HUDEP-2 (cell line): ENCODE measurements around the gene NGDN.

Source experiments
- DNase-seq, 76 experiments: peaks; one replicate each; lab custom pipeline; 2025; ENCODE audit not compliant: unreplicated experiment in 76 of 76; lab: John Stamatoyannopoulos, UW

Gene NGDN

DNA sequence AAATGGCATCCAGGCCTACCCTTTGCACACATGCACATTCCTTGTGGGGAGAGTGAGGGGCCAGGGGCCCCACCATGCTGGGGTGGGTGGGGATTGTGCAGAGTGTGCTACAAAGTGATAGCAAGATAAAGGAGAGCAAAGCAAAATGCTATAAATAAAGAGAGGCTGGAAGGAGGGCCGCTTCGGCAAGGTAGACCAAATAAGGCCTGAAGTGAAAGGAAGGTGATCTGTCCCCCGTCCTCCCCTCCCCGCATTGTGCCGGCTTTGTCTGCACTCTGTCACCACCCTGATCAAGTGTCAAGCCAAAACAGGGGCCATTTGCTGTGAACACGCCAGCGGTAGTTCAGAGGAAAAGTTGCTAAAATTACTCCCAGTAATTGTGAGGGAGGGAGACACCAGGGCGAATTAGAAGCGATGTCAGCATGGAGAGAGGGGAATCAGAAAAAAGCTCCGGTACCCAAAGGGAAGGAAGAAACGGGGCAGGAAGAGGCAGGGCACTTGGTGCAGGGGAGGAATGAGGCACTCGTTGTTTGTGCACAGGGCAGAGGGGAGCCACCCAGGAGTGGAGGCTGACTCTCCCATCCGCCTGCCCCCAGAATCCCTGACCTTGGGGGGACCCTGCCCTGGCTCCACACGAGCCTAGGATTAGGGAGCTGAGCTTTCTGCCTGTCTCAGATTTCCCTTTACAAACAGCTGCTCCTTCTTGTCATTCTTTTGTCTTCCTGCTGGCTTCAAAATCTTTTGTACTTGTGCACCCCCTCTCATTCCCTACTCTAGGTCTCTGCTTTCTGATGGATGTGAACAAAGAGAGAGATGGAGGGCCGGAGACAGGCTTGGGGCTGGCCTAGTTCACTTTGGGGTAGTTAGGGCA lies 31.2 kb upstream of the NGDN start:
- no peak for DNase-seq

DNA sequence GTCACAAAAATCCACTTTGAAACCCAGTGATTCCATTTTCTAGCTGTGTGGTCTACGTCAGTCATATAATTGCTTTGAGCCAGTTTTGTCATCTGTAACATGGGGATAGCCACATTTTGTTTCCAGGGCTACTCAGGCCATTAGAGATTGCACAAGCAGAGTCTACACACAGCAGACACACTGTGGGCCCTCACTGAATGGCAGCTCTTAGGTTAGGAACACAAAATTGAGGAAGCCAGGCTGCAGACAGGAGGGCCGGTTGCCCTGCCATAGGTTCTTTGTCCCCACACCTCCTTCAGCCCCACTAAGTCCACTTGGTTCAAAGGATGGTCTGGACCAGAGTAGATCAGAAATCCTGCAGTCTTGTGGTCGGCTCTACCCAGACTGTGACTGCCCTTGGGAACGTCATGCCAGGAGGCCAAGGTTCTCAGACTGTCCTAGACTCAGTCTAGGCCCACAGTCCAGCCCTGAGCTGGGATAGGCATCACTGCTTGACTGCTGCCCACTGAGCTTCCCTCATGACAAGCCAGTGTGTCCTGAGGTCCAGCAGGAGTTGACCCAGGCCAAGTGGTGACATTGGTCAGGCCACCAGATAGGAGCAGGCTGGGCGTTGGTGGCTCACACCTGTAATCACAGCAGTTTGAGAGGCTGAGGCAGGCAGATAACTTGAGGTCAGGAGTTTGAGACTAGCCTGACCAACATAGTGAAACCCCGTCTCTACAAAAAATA lies 30.2 kb upstream of the NGDN start:
- no peak for DNase-seq

DNA sequence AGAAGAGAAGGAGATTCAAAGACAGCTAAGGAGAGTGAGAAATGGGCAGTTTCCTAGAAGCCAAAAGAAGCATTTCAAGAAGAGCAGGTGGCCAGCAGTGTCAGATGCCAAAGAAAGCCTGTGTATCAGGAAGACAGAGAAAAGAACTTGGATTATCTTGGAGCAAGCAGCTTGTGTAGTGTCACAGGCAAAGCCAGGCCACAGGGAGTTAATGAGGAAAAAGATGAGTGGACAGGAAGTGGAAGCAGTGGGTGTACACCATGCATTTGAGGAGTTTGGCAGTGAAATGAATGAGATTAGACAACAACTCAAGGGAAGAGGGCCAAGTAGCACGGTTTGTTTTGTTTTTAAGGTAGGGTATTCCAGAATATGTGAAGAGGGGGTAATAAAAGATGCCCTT lies 28.4 kb upstream of the NGDN start:
- DNase-seq, result no peak

DNA sequence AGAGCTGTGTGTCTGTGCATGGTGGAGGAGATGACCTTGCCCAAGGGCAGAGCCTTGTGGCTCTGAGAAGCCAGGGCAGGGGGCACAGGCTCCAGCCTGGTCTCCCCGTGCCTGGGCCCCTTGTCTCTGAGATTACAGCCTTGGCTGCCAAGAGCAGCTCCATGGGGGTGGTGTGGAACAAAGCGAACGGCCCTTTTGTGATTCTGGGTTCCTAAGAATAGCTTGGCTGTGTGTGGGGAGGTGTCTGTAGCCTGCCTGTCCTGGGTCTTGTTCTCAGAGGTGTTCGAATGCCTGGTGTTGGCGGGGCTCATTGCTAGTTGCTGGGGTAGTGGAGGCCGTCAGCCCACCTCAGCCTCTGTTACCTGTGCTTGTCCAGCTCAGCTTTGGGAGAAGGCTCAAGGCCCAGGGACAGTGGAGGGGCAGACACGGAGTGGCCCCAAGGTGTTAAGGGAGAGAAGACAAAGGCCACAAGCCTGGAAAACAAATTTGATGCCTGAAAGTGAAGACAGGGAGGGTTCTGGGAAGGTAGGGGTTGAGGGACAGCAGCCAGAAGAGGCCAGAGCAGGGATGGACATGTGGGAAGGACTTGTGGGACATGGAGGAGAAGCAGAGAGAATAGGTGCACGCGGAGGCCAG lies 26.7 kb upstream of the NGDN start:
- DNase-seq, result peak in 14 of 76 experiments; percentile 6 to 100 (median 100)

DNA sequence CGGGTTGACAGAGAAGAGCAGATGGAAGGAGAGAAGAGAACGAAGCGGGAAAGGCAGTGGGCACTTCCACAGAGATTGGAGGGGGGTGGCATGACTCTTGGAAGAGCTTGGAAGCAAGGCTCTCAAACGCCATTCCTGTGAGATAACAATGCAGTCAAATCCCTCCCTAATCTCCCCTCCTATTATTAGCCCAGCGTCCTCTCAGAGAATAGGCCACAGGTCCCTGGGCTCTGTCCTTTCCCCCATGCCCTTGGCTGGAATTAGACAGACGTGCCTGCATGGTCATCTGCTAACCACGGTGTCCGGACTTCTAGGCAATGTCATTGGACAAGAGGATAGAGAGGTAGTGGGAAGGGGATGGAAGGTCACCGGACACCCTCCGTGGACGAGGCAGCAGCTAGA lies 26.1 kb upstream of the NGDN start:
- DNase-seq, result no peak

DNA sequence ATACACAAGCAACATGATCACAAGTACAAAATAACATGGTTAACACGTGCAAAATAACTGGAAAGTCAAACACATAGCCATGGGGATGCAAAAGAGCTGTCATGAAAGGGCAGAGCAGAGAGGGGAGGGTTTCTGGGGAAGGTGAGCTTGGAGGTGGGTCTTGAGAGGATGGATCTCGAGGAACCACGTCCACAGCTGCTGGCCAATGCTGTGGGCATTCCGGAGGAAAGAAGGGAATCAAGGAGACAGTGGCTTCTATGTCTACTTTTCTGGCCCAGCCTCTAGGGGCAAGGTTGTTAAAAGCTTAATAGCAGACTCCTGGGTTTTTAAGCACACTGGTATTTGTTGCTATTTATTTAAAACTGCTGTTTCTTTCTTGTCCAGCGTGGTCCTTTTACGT lies 25.6 kb upstream of the NGDN start:
- DNase-seq, result no peak

DNA sequence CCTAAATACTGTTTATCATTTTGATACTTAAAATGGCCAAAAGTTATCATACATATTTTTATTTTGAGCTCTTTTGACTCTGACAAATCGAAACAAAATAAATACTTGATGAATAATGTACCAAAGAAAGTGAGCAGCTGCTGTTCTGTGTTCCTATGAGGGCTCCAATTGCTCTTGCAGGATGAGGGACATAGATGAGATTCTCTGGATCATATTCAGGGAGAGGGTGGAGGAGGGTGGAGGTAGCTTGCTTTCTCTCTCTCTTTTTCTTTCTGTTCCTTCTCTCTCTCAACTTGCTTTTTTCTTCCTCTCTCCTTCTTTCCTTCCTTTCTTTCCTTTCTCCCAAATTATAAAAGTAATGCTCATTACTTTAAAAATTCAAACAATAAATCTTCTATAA lies 25.2 kb upstream of the NGDN start:
- no peak for DNase-seq

DNA sequence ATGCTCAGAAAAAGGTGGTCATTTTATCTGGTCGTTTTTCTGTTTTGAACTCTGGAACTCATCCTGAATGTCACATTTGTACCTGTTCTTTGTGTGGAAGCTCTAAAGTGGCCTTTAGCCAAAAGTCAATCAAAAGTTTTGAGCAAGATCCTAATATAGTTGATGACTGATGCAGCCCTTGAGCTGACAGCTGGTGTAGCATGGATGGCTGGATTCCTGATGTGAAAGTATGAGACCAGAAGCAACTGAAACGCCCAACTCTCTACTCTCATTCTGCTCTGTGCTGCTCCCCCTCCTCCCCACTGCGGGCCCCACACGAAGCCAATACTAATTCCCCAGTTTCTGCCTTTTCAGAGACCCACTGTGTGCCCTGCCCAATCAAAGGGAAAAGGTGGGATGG lies 23.7 kb upstream of the NGDN start:
- no peak for DNase-seq

DNA sequence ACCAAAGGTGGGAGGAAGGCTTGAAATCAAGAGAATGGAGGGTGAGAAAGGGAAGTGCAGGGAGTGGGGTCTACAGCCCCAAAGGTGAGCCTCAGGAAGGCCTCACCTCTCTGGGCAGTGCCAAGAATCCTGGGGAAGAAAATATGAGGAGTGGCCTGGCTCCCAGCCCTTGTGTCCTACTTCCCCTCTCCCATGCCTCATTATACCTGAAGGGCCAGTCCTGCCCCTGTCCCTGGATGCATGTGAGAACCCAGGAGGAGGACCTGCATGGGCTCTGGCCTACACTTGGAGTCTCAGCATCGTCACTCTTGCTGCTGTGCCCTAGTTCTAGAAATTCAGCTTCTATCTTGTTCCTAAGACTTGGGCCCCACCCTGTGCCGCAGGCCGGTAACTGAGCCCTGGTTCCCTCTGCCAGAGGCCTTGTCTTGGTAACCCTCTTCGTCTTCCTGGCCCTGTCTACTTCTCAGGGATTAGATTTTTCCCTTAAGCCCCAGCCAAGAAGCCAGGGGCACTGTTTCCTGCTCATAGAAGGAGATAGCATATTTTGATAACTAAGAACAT lies 23.1 kb upstream of the NGDN start:
- DNase-seq, result no peak

DNA sequence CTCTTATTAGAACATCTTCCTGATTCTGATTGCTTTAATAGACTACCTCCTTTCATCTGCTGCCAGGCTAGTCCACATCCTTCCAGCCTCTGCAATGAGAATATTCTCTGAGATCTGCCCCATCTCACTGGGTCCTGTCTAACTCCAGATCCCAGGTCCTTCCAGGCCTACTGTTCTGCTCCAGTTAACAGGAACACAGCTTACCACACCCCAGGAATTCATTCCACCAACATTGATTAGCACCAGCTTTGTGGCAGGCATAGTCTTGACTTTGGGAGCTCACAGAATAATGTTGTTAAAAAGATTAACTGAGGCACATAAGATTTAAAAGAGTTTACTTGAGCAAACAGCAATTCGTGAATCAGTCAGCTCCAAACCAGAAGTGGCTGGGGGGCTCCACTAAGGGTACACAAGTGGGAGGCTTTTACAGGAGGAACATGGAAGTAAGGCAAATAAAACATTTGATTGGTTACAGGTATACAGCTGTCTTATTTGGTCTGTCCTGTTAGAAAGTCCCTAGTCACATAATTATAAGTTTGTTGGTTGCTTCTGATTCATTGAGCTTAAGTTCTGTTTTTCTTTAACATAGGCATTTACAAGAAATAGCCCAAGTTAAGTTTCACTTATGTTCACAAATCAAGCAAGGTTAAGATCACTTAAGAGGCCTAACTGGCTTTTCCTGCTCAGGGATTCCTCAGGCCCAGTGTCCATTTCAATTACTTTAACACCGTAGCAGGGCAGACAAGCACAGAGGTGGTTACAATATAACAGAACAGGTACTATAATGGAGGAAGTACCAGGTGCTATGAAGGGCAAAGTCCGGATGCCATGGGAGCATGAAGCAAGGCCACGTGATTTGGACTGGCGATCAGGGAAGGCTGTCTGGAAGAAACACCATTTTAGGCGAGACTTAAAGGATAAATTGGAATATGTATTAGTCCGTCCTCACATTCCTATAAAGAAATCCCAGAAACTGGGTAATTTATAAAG lies 21.8 kb upstream of the NGDN start:
- no peak for DNase-seq

DNA sequence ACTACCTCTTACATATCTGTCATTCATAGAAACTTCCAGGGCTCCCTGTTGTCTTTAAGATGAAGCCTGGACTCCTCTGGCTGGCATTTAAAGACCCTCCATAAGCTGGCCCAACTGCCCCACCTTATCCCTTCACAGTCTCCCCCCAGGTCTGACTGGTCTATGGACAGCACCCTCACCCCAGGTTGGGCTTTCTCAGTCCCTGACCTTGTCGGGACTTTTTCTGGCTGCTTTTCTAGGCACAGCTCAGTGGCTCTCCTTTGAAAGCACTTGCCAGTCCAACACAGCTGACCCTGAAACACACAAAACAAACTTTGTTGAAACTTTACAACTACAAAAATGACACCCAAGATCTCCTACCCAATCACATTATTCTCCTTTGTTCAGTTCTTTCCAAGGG lies 20.2 kb upstream of the NGDN start:
- no peak for DNase-seq

DNA sequence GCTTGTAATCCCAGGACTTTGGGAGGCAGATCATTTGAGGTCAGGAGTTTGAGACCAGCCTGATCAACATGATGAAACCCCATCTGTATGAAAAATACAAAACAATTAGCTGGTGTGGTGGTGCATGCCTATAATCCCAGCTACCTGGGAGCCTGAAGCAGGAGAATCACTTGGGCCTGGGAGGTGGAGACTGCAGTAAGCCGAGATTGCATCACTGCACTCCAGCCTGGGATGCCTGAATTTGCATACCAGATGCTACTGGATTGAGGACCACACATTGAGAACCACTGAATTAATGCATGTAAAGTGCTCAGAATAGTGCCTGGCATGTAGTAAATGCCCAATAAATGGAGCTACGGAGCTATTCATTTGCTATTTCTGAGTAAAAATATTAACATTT lies 19.1 kb upstream of the NGDN start:
- DNase-seq, result no peak

DNA sequence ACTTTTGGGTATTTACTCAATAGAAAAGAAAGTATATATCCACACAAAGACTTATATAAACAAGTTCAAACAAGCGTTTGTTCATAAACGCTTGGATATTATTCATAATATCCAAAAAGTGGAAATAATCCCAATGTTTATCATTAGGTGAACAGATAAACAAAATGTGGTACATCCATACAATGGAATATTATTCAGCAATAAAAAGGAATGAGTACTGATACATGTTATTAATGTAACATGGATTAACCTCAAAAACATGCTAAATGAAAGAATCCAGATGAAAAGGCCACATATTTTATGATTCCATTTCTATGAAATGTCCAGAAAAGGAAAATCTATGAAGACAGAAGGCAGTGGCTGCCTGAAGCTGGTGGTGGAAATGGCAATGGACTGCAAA lies 17.3 kb upstream of the NGDN start:
- DNase-seq, result no peak

DNA sequence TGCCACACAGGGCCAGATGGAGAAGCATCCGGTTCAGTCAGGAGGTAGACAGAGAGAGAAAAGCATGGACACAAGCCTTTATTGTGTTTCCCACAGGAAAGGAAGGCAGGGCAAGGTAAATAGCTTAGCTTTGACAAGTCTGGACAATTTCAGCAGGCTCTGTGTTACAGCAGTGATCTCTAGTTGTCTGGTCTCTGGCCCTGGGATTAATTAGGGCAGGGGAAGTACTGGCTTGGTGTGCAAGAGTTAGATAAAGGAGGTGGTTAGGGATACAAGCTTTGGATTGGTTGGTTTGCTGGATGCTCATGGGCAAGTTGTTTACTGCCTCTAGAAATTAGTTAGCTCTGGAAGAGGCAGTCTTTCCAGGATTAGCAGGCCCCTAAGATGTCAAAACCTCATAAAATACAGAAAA lies 15.1 kb upstream of the NGDN start:
- DNase-seq, result peak in 16 of 76 experiments; percentile 6 to 57 (median 24)

DNA sequence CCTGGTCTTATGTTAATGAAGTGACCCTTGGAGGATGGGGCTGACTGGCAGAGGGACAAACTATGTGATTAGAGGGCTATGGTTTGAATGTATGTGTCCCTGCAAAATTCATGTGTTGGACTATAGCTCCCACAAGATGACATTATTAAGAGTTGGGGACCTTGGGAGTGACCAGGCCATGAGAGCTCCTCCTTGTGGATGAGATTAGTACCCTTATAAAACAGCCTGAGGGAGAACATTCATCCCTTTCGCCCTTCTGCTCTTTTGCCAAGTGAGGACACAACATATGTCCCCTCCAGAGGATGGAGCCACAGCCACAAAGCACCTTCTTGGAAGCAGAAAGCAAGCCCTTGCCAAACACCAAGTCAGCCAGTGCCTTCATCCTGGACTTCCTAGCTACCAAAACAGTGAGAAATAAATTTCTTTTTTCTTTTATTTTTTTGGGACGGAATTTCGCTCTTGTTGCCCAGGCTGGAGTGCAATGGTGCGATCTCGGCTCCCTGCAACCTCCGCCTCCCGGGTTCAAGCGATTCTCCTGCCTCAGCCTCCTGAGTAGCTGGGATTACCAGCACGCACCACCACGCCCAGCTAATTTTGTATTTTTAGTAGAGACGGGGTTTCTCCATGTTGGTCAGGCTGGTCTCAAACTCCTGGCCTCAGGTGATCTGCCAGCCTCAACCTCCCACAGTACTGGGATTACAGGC lies 12.5 kb upstream of the NGDN start:
- DNase-seq, result peak in 2 of 76 experiments; percentile 11 to 17

DNA sequence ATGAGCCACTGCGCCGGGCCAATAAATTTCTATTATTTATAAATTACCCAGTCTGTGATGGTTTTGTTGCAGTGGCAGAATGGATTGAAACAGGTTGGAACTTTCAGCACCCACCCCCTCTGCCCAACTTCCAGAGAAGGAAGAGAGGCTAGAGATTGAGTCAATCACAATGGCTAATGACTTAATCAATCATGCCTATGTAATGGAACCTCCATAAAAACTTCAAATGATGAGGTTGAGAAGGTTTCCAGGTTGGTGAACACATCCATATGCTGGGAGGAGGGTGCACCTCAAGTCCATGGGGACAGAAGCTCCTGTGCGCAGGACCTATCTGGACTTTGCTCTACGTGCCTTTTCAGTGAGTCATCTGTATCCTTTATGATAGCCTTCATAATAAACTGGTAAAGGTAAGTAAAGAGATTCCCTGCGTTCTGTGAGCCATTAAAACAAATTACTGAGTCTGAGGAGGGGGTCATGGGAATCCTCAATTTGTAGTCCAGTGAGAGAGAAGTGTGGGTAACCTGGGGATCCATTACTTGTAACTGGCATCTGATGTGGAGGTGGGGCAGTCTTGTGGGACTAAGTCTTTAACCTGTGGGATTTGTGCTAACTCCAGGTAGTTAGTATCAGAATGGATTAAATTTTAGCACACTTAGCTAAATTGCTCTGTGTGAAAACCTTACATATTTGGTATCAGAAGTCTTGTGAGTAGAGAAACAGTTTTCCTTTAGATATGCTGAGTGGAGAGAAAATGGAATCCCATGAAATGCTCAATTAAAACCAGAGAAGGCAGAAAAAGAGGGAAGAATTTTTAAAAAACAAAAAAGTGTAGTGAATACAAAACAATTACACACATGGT lies 11.7 kb upstream of the NGDN start:
- DNase-seq, result no peak

DNA sequence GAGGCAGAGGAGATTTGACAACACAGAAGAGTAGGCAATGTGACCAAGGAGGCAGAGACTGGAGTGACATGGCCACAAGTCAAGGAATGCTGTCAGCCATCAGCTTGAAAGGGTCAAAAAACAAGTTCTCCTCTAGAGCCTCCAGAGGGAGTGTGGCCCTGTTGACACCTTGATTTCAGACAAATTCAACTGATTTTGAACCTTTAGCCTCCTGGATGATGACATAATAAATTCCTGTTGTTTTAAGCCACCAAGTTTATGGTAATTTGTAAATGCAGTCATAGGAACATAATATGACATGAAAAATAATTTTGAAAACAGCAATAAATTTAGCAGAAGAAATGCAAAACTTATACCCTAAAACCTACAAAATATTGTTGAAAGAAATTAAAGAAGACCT lies 8.5 kb upstream of the NGDN start:
- no peak for DNase-seq

DNA sequence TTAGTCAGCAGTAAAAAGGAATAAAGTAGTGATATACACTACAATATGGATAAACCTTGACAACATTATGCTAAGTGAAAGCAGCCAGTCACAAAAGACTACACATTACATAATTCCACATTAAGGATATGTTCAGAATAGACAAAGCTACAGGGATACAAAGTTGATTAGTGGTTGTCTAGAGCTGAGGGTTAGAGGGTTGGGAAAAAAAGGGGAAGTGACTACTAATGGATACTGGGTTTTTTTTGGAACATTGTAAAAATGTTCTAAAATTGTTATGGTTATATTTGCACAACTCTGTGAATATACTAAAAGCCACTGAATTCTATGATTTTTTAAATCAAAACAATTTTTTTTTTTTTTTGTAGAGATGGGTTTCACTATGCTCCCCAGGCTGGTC lies 4.8 kb upstream of the NGDN start:
- no peak for DNase-seq

DNA sequence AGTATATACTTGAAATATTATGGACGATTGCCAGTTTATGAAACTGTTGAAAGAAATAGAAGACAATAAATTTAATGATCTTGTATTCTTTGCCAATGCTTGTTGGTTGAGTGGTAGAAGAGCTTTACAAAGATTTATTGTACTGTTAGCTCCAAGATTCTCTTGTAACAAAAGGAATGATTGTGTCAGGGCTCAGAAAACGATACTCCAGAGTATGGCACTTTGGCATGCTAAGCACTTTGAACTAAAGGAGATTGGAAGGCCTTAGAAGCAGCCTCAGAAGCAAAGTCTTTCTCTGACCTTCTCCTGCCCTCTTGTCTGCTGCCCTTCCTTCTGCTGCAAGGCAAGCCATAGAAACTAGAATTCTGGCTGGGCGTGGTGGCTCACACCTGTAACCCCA lies 4.2 kb upstream of the NGDN start:
- no peak for DNase-seq
